Loucy (cell line): ENCODE data around the gene USP22.

ENCODE experiments used
- EZH2phosphoT487 ChIP-seq: fragments of 200-600 bp; IDR thresholded peaks from 2 replicates; pipeline ENCODE4 v1.6.1; 2018; ENCODE audit warnings: antibody characterized with exemption, mild to moderate bottlenecking, moderate library complexity, borderline replicate concordance
- TF ChIP-seq, protein P1 (sequence below): fragments of 200-600 bp; sonication (generic); conservative IDR thresholded peaks from 2 replicates; pipeline ENCODE4 v1.5.1; 2014; ENCODE audit warnings: mild to moderate bottlenecking, antibody characterized with exemption, low read length

GRCh38 chr17:20988001-20988636 is 54.7 kb downstream of the USP22 start:
- TF ChIP-seq, protein P1, sequence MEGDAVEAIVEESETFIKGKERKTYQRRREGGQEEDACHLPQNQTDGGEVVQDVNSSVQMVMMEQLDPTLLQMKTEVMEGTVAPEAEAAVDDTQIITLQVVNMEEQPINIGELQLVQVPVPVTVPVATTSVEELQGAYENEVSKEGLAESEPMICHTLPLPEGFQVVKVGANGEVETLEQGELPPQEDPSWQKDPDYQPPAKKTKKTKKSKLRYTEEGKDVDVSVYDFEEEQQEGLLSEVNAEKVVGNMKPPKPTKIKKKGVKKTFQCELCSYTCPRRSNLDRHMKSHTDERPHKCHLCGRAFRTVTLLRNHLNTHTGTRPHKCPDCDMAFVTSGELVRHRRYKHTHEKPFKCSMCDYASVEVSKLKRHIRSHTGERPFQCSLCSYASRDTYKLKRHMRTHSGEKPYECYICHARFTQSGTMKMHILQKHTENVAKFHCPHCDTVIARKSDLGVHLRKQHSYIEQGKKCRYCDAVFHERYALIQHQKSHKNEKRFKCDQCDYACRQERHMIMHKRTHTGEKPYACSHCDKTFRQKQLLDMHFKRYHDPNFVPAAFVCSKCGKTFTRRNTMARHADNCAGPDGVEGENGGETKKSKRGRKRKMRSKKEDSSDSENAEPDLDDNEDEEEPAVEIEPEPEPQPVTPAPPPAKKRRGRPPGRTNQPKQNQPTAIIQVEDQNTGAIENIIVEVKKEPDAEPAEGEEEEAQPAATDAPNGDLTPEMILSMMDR: no peak
- no peak for TF ChIP-seq EZH2phosphoT487
